NCI-H2171 (cell line): ENCODE data around the gene TPD52L2.
"Not testable (repeated sequence)": the region's sequence is repeated elsewhere in the genome, so short reads cannot be mapped to it uniquely, and the experiment has no call there.

Experiments
- DNase-seq: peaks from one replicate; lab custom pipeline; 2025; lab: John Stamatoyannopoulos, UW

The TPD52L2 gene

DNA sequence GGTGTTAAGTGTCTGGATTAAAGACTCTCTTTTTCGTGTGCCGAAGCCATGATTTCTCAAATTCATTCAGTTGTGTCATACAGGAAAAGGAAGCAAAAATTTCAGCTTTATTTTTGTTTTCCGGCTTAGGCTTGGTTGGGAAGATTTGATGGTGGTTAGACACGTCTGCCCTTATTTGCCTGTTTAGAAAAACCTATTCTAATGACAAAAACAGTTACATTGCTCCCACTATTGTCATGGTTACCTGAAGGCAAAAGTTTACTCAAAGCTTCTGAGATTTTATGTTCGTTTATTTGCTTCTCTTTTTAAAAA, 30.8 kb downstream of the TPD52L2 start:
- DNase-seq, result no peak

DNA sequence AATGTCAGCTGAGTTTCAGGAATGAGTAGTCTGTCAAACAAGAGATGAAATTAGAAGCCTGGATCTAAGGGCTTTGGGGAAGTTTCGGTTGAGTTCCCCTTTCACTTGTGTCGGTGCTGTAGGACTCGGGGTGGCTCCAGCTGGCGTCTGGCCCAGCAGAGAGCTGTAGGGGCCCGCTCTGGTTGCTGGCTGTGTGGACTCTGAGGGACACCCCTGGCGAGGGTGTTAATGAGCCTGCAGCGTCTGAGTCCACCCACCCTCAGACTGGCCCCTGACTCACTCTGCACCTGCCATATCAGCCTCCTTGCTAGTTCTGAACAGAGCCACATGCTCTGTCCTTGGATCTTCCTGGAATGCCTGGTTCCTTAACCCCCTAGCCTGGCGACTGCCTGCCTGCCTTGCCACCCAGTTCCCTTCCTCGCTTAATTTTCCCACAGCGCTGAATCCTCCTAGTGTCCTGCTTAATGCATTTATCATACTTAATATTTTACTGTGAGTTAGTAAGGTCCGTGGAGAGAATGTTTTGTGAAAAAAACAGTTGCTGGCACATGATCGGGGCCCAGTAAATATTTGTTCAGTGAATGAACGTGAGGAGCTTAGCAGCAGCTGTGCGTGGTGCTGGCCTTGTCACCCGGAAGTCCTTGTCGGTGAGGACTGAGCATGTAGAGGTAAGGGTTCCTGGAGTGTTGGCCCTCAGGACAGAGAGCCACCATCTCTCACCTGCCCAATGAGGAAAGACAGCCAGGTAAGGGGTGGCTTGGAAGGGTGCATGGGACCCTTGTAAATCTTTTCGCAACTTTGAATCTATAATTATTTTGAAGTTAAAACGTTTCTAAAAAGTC, 31.4 kb downstream of the TPD52L2 start:
- DNase-seq, result no peak

DNA sequence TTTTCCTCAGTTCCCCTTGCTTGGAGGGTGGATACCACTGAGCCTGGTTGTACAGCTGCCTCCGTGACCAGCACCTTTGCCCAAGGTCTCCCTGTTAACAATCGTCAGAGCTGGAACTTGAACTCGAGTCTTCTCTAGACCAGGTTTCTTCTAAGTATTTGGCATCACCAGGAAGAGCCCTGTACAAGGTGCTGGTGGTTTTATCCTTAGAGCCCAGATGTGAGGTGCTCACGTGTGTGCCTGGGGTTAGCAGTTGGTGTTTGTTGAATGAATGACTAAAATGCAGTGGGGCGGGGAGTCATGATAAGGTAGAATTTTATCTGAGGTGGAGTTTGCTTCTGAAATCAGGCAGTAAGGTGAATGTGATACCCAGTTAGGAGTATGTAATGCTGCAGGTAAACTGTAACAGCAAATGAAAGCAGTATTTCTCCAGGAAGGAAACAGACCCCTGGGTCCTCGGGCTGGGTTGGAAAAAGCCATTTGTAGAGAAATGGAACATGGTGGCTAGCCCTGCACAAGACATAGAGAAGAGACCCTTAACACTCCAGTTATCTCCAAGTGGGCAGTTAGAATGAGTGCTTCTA, 33.0 kb downstream of the TPD52L2 start:
- DNase-seq, result no peak

DNA sequence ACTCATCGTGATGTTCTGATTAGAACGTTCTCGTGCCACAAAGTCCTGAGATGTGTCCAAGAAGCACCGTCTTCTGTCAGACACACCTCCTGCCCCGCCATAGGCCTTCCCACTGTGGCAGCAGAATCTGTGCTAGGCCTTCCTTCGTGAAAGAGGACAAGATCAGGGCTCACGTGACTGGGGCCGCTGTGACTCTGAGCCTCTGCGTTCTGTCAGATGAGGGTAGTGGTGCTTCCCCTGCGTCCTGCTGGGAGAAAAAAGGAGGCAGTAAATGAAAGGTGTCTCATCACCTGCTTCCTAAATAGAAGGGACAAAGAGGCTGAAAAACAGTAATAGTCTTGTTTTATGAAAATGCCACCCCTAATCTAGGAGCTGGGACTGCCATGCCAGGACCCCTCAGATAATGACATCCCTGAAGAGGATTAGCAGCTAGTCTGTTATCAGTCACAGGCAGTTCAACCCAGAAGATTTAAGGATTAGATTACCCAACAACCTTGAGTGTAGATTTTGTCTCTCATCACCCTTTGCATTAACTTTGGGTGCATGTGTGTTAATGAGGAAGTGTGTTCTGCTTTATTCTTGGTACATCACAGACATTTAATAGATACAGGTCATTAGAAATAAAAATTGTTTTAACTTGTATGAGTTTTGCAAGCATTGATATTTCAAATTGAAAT, 34.0 kb downstream of the TPD52L2 start:
- DNase-seq, result no peak

DNA sequence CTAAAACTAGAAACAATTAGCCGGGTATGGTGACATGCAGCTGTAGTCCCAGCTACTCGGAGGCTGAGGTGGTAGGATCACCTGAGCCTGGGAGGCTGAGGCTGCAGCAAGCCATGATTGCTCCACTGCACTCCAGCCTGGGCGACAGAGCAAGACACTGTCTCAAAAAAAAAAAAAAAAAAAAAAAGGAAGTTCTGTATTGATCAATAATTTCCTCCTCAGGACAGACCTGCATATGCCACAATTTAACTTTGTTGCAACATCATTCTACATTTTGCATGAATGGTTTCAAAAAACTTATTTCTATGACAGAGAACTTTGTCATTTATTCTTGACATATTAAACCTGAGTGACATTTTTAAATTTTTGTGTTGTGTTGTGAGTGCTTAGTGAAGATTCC, 35.3 kb downstream of the TPD52L2 start:
- no peak for DNase-seq

DNA sequence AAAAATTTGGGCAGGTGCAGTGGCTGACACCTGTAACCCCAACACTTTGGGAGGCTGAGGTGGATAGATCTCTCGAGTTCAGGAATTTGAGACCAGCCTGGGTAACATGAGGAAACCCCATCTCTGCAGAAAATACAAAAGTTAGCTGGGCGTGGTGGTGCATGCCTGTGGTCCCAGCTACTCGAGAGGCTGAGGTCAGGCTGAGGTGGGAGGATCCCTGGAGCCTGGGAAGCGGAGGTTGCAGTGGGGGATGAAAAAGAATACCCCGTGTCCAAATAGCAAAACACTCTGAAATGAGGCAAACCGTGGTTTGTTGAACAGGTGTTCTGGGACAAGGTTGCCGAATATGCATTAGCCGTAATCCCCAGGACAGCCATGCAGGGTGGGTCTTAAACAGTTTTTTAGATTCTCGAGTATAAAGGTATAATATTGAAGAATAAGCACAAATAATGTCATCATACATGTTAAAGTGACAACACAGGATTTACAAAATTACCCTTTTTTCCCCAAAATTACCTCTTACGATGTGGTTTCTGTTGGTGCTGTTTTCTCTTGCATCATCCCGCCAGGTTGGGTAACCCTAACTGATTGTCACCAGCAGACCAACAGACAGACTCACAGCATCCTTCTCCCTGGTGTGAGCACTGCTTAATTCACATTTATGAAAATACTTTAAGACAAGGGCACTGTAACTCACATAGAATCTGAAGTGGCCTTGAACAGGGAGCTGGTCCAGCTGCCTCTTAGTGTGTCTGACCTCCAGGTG, 38.9 kb downstream of the TPD52L2 start:
- DNase-seq, result no peak

DNA sequence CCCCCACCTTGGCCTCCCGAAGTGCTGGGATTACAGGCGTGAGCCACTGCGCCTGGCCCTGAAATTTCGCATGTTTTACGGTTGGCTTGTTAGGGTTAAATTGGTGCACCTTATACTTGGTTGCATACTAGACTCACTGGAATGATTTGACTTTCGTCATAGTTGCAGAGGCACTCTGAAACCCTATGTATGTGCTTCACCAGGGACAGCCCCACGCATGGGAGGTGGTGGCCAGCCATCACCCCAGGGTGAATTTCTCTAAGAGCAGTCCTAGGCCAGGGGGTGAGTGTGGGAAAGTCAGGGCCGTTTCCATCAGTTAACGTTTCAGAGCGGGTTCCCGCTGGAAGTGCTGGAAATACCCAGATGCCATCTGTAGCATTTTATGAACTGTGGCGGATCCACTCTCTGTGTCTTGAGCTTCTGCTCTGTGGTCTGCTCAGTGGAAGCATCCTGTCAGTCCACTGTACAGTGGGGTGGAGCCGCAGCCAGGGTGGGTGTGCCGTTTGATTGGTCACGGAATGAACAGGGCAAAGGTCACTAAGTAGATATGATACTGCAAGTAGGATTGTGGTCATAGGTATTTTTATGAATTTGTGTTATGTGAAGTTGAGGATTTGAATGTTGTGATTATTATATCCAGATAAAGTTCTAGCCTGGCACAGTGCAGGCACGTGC, 43.1 kb downstream of the TPD52L2 start:
- no peak for DNase-seq

DNA sequence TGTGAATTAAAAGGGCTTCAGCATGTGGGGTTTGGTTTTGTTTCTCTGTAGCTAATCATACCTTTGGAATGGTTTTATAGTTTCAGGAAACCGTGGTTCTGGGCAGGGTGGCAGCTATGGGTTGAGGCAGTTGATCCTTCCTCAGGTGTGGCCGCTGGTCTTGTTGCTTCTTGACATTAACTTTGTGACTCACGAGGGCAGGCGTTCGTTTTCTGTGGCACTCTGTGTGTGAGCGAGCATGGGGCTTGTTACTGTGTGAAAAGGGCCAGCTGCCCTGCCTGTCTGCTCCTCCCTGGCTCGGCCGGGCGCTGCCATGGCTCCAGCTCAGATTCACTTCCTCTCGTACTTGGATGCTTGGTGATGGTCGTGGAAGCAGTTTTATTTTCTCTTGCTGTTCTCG, 46.1 kb downstream of the TPD52L2 start:
- DNase-seq, result no peak

DNA sequence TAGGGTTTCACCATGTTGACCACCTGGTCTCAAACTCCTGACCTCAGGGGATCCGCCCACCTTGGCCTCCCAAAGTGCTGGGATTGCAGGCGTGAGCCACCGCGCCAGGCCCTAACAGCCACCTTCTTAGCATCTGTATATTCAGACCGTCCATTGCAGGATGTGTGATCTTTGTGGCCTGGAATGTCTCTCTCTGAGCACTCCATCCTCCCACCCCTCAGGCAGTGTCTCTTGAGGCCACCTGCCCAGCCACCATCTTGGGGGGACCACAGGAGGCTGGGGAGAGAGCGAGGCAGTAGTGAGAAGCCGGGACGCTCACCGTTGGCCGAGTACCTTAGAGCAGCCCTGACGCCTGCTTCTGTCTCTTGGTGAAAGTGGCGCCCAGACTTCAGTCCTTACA, 48.7 kb downstream of the TPD52L2 start:
- DNase-seq, result no peak

DNA sequence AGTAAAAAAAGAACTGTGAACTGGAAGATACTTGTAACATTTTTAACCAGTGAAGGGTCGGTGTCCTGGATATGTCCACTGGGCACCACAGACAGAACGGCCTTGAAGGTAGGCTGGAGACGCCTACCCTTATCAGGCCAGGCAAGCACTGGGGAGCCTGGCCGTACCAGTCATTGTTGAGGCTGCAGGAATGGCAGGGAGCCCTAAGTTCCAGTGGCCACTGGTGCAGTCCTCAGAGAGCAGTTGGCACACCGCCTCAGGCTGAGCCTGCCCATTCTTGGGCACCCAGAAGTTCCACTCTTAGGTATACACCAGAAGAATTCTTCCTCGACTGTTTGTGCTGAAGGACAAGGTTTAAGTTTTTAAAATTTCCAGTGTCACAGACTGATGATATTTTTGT, 50.4 kb downstream of the TPD52L2 start:
- no peak for DNase-seq

DNA sequence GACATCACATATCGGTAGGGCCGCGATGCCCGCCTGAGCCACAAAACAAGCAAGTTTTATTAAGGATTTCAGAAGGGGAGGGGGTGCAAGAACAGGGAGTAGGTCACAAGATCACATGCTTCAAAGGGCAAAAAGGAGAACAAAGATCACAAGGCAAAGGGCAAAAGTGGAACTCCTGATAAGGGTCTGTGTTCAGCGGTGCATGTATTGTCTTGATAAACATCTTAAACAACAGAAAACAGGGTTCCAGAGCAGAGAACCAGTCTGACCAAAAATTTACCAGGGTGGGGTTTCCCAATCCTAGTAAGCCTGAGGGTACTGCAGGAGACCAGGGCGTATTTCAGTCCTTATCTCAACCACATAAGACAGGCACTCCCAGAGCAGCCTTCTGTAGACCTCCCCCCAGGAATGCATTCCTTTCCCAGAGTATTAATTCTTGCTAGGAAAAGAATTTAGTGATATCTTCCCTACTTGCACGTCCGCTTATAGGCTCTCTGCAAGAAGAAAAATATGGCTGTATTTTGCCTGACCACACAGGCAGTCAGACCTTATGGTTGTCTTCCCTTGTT, 51.4 kb downstream of the TPD52L2 start:
- not testable (repeated sequence) for DNase-seq

DNA sequence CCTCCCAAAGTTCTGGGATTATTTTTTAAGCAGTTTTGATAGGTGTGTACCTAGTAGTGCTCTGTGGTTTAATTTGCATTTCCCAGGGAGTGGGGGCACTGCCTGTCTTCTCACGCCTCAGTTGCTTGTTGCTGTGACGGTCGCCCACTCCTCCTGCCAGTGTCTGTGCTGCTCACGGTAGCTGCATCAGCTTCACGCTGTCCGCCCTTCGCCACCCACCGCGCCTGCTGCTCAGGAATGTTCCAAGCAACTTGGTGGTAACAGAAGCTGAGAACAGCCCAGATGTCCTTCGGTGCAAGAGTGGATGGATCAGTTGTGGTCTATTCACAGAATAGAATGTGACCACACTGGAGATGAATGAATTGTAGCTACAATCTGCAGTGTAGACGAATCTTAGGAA, 52.7 kb downstream of the TPD52L2 start:
- no peak for DNase-seq

DNA sequence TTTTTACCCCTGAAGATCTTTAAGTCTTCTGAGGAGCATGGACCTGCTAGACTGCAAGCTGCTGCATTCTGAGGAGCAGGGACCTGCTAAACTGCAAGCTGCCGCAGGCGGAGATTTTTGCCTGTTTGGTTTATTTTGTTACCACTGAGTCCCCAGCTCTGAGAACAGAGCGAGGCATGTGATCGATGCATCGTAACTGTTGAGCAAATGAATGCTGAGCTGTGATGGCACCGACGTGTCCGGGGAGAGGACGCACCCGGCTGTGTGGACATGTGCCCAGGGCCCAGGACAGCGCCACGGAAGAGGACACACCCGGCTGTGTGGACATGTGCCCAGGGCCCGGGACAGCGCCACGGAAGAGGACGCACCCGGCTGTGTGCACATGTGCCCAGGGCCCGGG, 54.1 kb downstream of the TPD52L2 start:
- no peak for DNase-seq

DNA sequence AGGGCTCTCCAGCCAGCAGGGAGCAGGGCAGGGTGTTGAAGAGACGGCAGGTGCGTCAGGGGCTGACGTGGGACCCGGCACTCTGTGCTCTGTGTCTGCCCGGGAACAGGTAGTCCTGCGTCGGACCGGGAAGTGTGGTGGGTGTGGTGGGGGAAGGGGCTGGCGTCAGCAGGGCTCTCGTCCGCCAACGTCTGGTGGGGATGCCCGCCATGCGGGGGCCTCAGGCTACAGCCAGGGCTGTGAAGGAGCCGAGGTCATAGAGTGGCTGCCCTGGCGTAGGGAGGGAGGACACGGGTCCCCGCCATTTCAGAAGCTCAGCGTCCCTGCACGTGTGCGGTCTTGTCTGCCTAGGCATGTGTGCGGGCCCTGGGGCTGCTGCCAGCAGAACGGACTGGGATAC, 55.2 kb downstream of the TPD52L2 start:
- DNase-seq, result no peak

DNA sequence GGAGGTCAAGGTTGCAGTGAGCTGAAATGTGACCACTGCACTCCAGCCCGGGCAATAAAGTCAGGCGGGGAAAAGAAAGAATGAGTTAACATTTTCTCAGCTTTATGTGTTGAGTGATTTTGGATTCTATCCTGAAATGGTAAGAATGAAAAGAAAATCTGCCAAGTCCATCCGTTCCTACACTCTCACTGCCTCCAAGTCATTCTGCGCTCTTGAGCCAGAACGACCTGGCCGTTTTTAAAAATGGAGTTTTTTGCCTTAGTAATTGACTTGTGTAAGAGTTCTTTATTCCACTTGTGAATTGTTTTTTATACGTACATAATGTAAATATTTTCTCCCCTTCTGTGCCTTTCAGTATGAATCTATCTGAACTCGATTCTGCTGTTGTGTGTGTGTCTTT, 58.6 kb downstream of the TPD52L2 start:
- no peak for DNase-seq

DNA sequence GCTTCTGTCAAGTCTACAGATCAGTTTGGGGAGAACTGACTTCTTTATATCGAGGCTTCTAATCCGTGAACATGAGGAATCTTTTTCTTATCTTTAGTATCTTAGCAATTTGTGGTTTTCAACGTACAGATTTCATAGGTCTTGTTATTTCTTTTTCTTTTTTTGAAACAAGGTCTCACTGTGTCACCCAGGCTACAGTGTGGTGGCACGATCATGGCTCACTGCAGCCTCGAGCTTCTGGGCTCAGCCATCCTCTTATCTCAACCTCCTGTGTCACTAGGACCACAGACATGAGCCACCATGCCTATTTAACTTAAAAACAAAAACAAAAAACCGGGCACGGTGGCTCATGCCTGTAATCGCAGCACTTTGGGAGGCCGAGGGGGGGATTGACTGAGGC, 59.2 kb downstream of the TPD52L2 start:
- no peak for DNase-seq

DNA sequence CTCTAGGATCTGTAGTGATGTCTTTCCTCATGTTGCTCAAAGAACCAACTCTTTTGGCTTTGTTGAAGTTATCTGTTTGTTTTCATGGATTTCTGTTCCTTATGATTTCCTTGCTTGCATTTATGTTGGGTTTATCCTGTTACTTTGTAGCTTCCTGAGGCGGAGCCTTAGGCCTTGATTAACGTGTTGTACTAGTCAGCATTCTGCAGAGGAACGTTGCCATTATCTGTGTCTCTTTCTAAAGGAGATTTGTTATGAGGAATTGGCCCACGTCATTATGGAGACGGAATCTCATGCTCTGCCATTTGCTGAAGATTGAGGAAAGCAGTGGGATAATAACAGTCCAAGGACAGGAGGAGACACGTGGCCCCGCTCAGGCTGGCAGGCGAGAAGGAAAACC, 61.2 kb downstream of the TPD52L2 start:
- DNase-seq, result no peak

DNA sequence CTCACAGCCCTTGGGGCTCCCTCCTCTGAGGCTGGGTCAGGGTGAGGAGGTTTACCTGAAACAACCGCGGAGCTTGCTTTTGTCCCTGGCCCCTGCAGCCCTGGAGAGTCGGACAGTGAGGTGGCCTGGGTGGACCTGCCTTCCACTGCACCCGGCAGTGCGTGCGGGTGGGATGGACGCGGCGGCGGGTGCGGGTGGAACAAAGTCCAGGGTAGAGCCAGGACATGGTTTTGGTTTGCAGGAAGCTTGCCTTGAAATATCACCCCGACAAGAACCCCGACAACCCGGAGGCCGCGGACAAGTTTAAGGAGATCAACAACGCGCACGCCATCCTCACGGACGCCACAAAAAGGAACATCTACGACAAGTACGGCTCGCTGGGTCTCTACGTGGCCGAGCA, 64.0 kb downstream of the TPD52L2 start:
- DNase-seq, result no peak

DNA sequence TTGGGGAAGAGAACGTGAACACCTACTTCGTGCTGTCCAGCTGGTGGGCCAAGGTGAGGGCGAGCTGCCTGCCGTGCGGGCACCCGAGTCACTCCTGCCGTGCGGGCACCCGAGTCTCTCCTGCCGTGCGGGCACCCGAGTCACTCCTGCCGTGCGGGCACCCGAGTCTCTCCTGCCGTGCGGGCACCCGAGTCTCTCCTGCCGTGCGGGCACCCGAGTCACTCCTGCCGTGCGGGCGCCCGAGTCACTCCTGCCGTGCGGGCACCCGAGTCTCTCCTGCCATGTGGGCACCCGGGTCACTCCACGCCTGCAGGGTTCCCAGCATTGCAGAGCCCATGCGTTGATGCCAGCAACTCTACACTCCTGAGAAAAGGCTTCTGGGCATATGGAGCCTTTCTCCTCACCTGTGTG, 64.4 kb downstream of the TPD52L2 start:
- not testable (repeated sequence) for DNase-seq

DNA sequence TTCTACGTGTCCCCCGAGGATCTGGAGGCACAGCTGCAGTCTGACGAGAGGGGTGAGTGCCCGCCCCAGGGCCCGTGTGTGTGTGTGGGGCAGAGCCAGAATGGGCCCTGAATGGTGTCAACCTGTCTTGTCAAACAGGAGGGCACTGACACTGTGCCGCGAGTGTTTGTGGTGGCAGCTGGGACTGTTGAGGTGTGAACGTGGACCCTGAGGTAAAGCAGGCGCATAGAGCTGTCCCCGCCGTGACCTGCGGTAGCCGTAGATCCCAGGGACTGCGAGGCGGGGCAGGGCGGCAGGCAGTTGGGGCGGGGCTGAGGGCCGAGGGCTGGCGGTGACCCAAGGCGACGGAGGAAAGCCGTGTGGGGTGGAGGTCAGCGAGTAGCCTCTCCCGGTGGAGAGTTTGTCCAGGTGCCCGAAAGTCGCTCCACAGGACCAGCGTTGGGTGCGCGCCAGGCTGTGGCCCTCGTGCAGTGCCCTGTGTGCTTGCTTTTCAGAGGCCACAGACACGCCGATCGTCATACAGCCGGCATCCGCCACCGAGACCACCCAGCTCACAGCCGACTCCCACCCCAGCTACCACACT, 66.0 kb downstream of the TPD52L2 start:
- no peak for DNase-seq

DNA sequence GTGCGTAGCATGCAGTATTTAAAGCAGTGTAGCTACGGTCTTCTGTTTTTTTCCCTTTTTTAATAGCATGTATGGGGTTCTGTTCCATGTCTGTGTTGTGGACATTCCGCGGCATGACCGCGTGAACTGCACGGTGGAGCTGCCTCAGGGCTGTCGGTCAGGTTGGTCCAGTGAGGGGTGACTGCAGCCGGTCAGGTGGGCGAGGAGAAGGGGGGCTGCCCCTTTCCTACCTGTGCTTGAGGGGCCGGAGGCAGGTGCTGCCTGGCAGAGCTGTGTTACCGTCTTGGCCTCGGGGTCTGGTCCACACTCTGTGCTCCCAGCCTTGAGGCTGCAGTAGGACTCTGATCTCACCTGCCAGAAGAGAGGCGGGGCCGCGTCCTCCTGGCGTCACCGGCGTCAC, 66.7 kb downstream of the TPD52L2 start:
- DNase-seq, result no peak
